IMR-90 (cell line): ENCODE results near the gene KLHL36. TPM values are rescaled to one million over a fixed set of nuclear protein-coding genes. Genes with fewer than 3 reads are reported as not detected.

Experiments used
- ATAC-seq: fragments of 200-7000 bp; cut with Tn5 transposase; 2 replicates; pipeline ENCODE4 v1.9.1; 2020; ENCODE audit warnings: low read depth, mild to moderate bottlenecking, moderate library complexity
- BruUV-seq: library from RNA; stranded (reverse); fragments of 400-500 nt; replicated peaks from 2 replicates; lab custom pipeline; 2021; lab: Mats Ljungman, UMichigan
- CTCF ChIA-PET: fragments of 300-600 bp; formaldehyde crosslinking; extraction: SDS; loops from one replicate; lab custom pipeline; 2021; ENCODE audit warnings: antibody characterized with exemption; lab: Yijun Ruan, JAX
- POLR2A ChIA-PET: fragments of 300-600 bp; sonication (Branson Sonifier 250); formaldehyde crosslinking; loops from one replicate; lab custom pipeline; 2022; ENCODE audit warnings: antibody characterized with exemption; ENCODE audit not compliant: unreplicated experiment; lab: Charles Lee
- DNase-seq: peaks from one replicate; pipeline ENCODE4 v3.0.0; 2013
- H2AFZ ChIP-seq: replicated peaks from 2 replicates; pipeline ENCODE3; 2013; ENCODE audit warnings: low read length, mild to moderate bottlenecking; ENCODE audit not compliant: poor library complexity
- H2AK5ac ChIP-seq: 2 replicates; pipeline ENCODE4 v1.6.1; 2013; ENCODE audit warnings: low read depth, low read length, inconsistent platforms
- H2AK9ac ChIP-seq: replicated peaks from 2 replicates; pipeline ENCODE3; 2013; ENCODE audit warnings: mild to moderate bottlenecking, low read depth, low read length, moderate library complexity; ENCODE audit not compliant: poor library complexity
- H2BK120ac ChIP-seq: 2 replicates; pipeline ENCODE4 v1.6.1; 2013; ENCODE audit warnings: low read depth, low read length, inconsistent platforms
- H2BK15ac ChIP-seq: 3 replicates; pipeline ENCODE4 v1.6.1; 2013; ENCODE audit warnings: low read depth, low read length, inconsistent platforms
- H2BK20ac ChIP-seq: 2 replicates; pipeline ENCODE4 v1.6.1; 2013; ENCODE audit warnings: low read depth, mild to moderate bottlenecking, inconsistent platforms, low read length, moderate library complexity
- H2BK5ac ChIP-seq: 2 replicates; pipeline ENCODE4 v1.6.1; 2013; ENCODE audit warnings: mild to moderate bottlenecking, low read depth, low read length, inconsistent platforms; ENCODE audit not compliant: poor library complexity, severe bottlenecking
- H3K14ac ChIP-seq: replicated peaks from 2 replicates; pipeline ENCODE4 v1.6.1; 2013; ENCODE audit warnings: low read depth, low read length, inconsistent platforms
- H3K18ac ChIP-seq: 2 replicates; pipeline ENCODE4 v1.6.1; 2013; ENCODE audit warnings: low read depth, low read length, control low read depth
- H3K23ac ChIP-seq: 2 replicates; pipeline ENCODE4 v1.6.1; 2013; ENCODE audit warnings: low read depth, low read length, inconsistent platforms
- H3K27ac ChIP-seq: 2 replicates; pipeline ENCODE4 v1.5.1; 2013; ENCODE audit warnings: mild to moderate bottlenecking, control low read depth, low read length; ENCODE audit not compliant: insufficient read depth
- H3K27me3 ChIP-seq: 2 replicates; pipeline ENCODE4 v1.6.1; 2013; ENCODE audit warnings: low read length; ENCODE audit not compliant: control insufficient read depth, insufficient read depth
- H3K36me3 ChIP-seq: 2 replicates; pipeline ENCODE4 v1.6.1; 2013; ENCODE audit warnings: low read length, mixed read lengths; ENCODE audit not compliant: control insufficient read depth, insufficient read depth
- H3K4ac ChIP-seq: 2 replicates; pipeline ENCODE4 v1.6.1; 2013; ENCODE audit warnings: low read depth, low read length, inconsistent platforms
- H3K4me1 ChIP-seq: 2 replicates; pipeline ENCODE4 v1.6.1; 2013; ENCODE audit warnings: low read length, mixed read lengths; ENCODE audit not compliant: control insufficient read depth, insufficient read depth
- H3K4me2 ChIP-seq: 2 replicates; pipeline ENCODE4 v1.6.1; 2013; ENCODE audit warnings: low read depth, mild to moderate bottlenecking, control low read depth, low read length, moderate library complexity
- H3K4me3 ChIP-seq: 2 replicates; pipeline ENCODE4 v1.5.1; 2013; ENCODE audit warnings: low read depth, mild to moderate bottlenecking, control low read depth, low read length, moderate library complexity; ENCODE audit not compliant: insufficient read depth
- H3K56ac ChIP-seq: 2 replicates; pipeline ENCODE4 v1.6.1; 2013; ENCODE audit warnings: low read length, inconsistent platforms; ENCODE audit not compliant: insufficient read depth; ENCODE audit errors: extremely low read depth
- H3K79me1 ChIP-seq, 2 experiments: 2 replicates each; pipeline ENCODE4 v1.6.1; 2013; ENCODE audit warnings: low read length in 2 of 2, inconsistent platforms in 1 of 2, low read depth in 1 of 2
- H3K9ac ChIP-seq: 2 replicates; pipeline ENCODE4 v1.6.1; 2013; ENCODE audit warnings: low read depth, low read length, control low read depth
- H3K9me1 ChIP-seq: 2 replicates; pipeline ENCODE4 v1.6.1; 2013; ENCODE audit warnings: low read length, inconsistent platforms; ENCODE audit not compliant: insufficient read depth
- H3K9me3 ChIP-seq: 2 replicates; pipeline ENCODE4 v1.6.1; 2013; ENCODE audit warnings: low read length; ENCODE audit not compliant: control insufficient read depth, insufficient read depth
- H4K20me1 ChIP-seq: 2 replicates; pipeline ENCODE4 v1.6.1; 2013; ENCODE audit warnings: low read length, inconsistent platforms; ENCODE audit not compliant: insufficient read depth
- H4K5ac ChIP-seq: 2 replicates; pipeline ENCODE4 v1.6.1; 2013; ENCODE audit warnings: mild to moderate bottlenecking, low read depth, low read length, control low read depth
- H4K8ac ChIP-seq, 2 experiments: 2 replicates each; pipeline ENCODE4 v1.6.1; 2013; ENCODE audit warnings: low read depth in 2 of 2, low read length in 2 of 2, control low read depth in 1 of 2, inconsistent platforms in 1 of 2
- H4K91ac ChIP-seq: 2 replicates; pipeline ENCODE4 v1.6.1; 2013; ENCODE audit warnings: low read depth, low read length, inconsistent platforms; ENCODE audit not compliant: insufficient read depth
- CEBPB ChIP-seq: IDR thresholded peaks from 2 replicates; pipeline ENCODE4 v1.6.1; 2012; ENCODE audit warnings: low read depth, low read length, improper control_type of control experiment
- WGBS, 2 experiments: methylation state at CpG; one replicate each; pipeline versions ENCODE4 v1.1.5 to v1.1.7; 2013; ENCODE audit warnings: missing lambda C conversion rate in 2 of 2; ENCODE audit not compliant: insufficient read length in 1 of 2; ENCODE audit errors: extremely low coverage in 2 of 2; 5-methylcytosine and 5-hydroxymethylcytosine counted together
- dilution Hi-C: fragments of 300-500 bp; cut with HindIII; formaldehyde crosslinking; loops from one replicate; pipeline ENCODE4 v1.14.3; 2018; ENCODE audit warnings: low sequenced_read_pairs; ENCODE audit not compliant: unreplicated experiment
- in situ Hi-C: fragments of 300-500 bp; cut with MboI; formaldehyde crosslinking; loops from 3 replicates; pipeline ENCODE4 v1.14.3; 2019; ENCODE audit warnings: low sequenced_read_pairs, inconsistent platforms, mixed read lengths
- intact Hi-C: fragments of 100-400 bp; cut with micrococcal nuclease; formaldehyde crosslinking; loops from 2 replicates; pipeline ENCODE4 v1.10.0; 2022
- polyA plus RNA-seq, 3 experiments: library from polyadenylated mRNA; depleted of rRNA; stranded (reverse); fragments of >200 nt; gene quantifications; 2 replicates each; pipeline ENCODE4 v1.2.3, GENCODE V29; 2012; ENCODE audit warnings: low replicate concordance in 1 of 3
- total RNA-seq: library from RNA; depleted of rRNA; stranded (reverse); fragments of >200 nt; gene quantifications from 2 replicates; pipeline ENCODE4 v1.2.3, GENCODE V29; 2012

The KLHL36 gene
- total and polyA plus RNA-seq, 2 of the 4 experiments (the other 2 are of a cell fraction): 45.9 to 46.3 TPM

- H3K27me3 ChIP-seq: no peaks in the 10 kb centered on the region
- peaks cover 3 to 88% of the 10 kb centered on the region in 2 experiments; a peak in 2 of 4 replicates for H3K79me1 ChIP-seq
- no peak overlapping the region for H4K91ac ChIP-seq
- TF ChIP-seq CEBPB: no peak
- no peak overlapping the region for H3K4me2 ChIP-seq
- peaks cover 21% of the 10 kb centered on the region for H3K36me3 ChIP-seq
- DNase-seq (no peak), ATAC-seq (no peak)
- in situ Hi-C loops: no loop called here
- BruUV-seq: no TSS peak
- no peak overlapping the region for H2BK120ac ChIP-seq
- H3K4me3 ChIP-seq: no peak overlapping the region
- no peak overlapping the region for H4K5ac ChIP-seq
- H2AK5ac ChIP-seq: no peak overlapping the region
- no peak overlapping the region for H2AFZ ChIP-seq
- no peak overlapping the region for H3K14ac ChIP-seq
- no peak overlapping the region for H3K23ac ChIP-seq
- dilution Hi-C loops: no loop called here
- POLR2A ChIA-PET: no interaction called here
- no peak overlapping the region for H2BK5ac ChIP-seq
- no peak overlapping the region for H3K27ac ChIP-seq
- peaks cover 99% of the 10 kb centered on the region for H4K20me1 ChIP-seq
- no peak overlapping the region for H3K4ac ChIP-seq
- peaks cover 24% of the 10 kb centered on the region for H3K4me1 ChIP-seq
- no peak overlapping the region for H4K8ac ChIP-seq
- H2BK20ac ChIP-seq: no peak overlapping the region
- H3K18ac ChIP-seq: no peak overlapping the region
- CTCF ChIA-PET: no interaction called here
- H2AK9ac ChIP-seq: no peak overlapping the region
- intact Hi-C loops: no loop called here
- no peak overlapping the region for H3K9ac ChIP-seq
- WGBS, 2 experiments: 89% methylated on average over 5 of the region's 14 CpGs; no CpG with 5 or more reads in 1 of the 2 experiments
- peaks cover 4% of the 10 kb centered on the region; the same call in 1 of the 2 replicates for H3K9me3 ChIP-seq
- peaks cover 28% of the 10 kb centered on the region for H3K9me1 ChIP-seq
- H2BK15ac ChIP-seq: no peak overlapping the region
- no peak overlapping the region for H3K56ac ChIP-seq
Measured at GRCh38 chr16:84606081-84606875, 42.0 kb upstream of the KLHL36 start.
